Mucosa of rectum (tissue), 2 donors: ENCODE results near the gene ABHD16A.

Experiments used
- H3K27ac ChIP-seq, 2 donors: one replicate each; pipeline ENCODE4 v1.7.0; 2013; ENCODE audit warnings: inconsistent platforms in 2 of 2, low read depth in 2 of 2, low read length in 2 of 2
- H3K27me3 ChIP-seq, 2 donors: one replicate each; pipeline ENCODE4 v1.7.0; 2013; ENCODE audit warnings: low read length in 2 of 2; ENCODE audit not compliant: control insufficient read depth in 2 of 2, insufficient read depth in 2 of 2
- H3K36me3 ChIP-seq, 2 donors: one replicate each; pipeline ENCODE4 v1.7.0; 2013; ENCODE audit warnings: low read length in 2 of 2; ENCODE audit not compliant: control insufficient read depth in 2 of 2, insufficient read depth in 2 of 2
- H3K4me1 ChIP-seq, 2 donors: one replicate each; pipeline ENCODE4 v1.7.0; 2013; ENCODE audit warnings: low read length in 2 of 2, mild to moderate bottlenecking in 1 of 2; ENCODE audit not compliant: control insufficient read depth in 2 of 2, insufficient read depth in 2 of 2
- H3K4me3 ChIP-seq, 2 donors: one replicate each; pipeline ENCODE4 v1.7.0; 2013; ENCODE audit warnings: low read length in 2 of 2
- H3K9ac ChIP-seq, 2 donors: one replicate each; pipeline ENCODE4 v1.7.0; 2013; ENCODE audit warnings: low read length in 2 of 2, low read depth in 1 of 2, mild to moderate bottlenecking in 1 of 2
- H3K9me3 ChIP-seq, 2 donors: one replicate each; pipeline ENCODE4 v1.7.0; 2013; ENCODE audit warnings: low read length in 2 of 2; ENCODE audit not compliant: control insufficient read depth in 2 of 2
- donor health status: healthy.
- donor health status: Normal muscosa, but diverticular disease.

ABHD16A gene

GRCh38 chr6:31702819-31703716 is at the start of gene ABHD16A:
TSS of gene ABHD16A (minus strand) at chr6:31703324. CDS start at chr6:31703281, 43 bp downstream.
- Histone ChIP-seq H3K9ac (peak within 1 kb of the TSS; percentile 100), H3K9me3 (no peaks in the 10 kb centered on the region), H3K27me3 (no peaks in the 10 kb centered on the region), H3K36me3 (peaks cover 7 to 15% of the 10 kb centered on the region in 2 donors), H3K4me3 (peak within 1 kb of the TSS; percentile 91 to 96), H3K27ac (peak within 1 kb of the TSS; percentile 99), H3K4me1 (peaks cover 17 to 24% of the 10 kb centered on the region in 2 donors)

GRCh38 chr6:31752739-31753319 is 49.7 kb upstream of the ABHD16A start:
- Histone ChIP-seq H3K9ac (no peak overlapping the region), H3K36me3 (no peaks in the 10 kb centered on the region), H3K27me3 (no peaks in the 10 kb centered on the region), H3K27ac (no peak overlapping the region), H3K4me1 (no peaks in the 10 kb centered on the region), H3K9me3 (no peaks in the 10 kb centered on the region), H3K4me3 (no peak overlapping the region)

GRCh38 chr6:31750411-31751022 is 47.4 kb upstream of the ABHD16A start:
- Histone ChIP-seq H3K4me1 (no peaks in the 10 kb centered on the region), H3K9me3 (no peaks in the 10 kb centered on the region), H3K9ac (no peak overlapping the region), H3K27me3 (no peaks in the 10 kb centered on the region), H3K27ac (no peak overlapping the region), H3K36me3 (peaks cover 0 to 6% of the 10 kb centered on the region in 2 donors), H3K4me3 (no peak overlapping the region)

GRCh38 chr6:31749301-31750036 is 46.3 kb upstream of the ABHD16A start:
- no peak overlapping the region for H3K9ac ChIP-seq
- H3K4me3 ChIP-seq, result no peak overlapping the region
- H3K9me3 ChIP-seq, result no peaks in the 10 kb centered on the region
- H3K27me3 ChIP-seq, result no peaks in the 10 kb centered on the region
- peaks cover 0 to 6% of the 10 kb centered on the region in 2 donors for H3K36me3 ChIP-seq
- H3K27ac ChIP-seq, result no peak overlapping the region
- no peaks in the 10 kb centered on the region for H3K4me1 ChIP-seq

- Histone ChIP-seq H3K36me3 (peaks cover 0 to 24% of the 10 kb centered on the region in 2 donors), H3K4me3 (no peak overlapping the region), H3K4me1 (peaks cover 5% of the 10 kb centered on the region in 2 donors), H3K27ac (no peak overlapping the region), H3K9me3 (no peaks in the 10 kb centered on the region), H3K27me3 (no peaks in the 10 kb centered on the region), H3K9ac (no peak overlapping the region)
Observed at GRCh38 chr6:31744422-31744821, 41.3 kb upstream of the ABHD16A start.

- H3K27me3 ChIP-seq, result no peaks in the 10 kb centered on the region
- H3K27ac ChIP-seq, result no peak overlapping the region
- H3K4me1 ChIP-seq, result peaks cover 19 to 20% of the 10 kb centered on the region in 2 donors
- H3K9me3 ChIP-seq, result no peaks in the 10 kb centered on the region
- H3K36me3 ChIP-seq, result peaks cover 0 to 24% of the 10 kb centered on the region in 2 donors
- no peak overlapping the region for H3K4me3 ChIP-seq
- no peak overlapping the region for H3K9ac ChIP-seq
Observed at GRCh38 chr6:31742894-31743293, 39.8 kb upstream of the ABHD16A start.

GRCh38 chr6:31741815-31742214 is 38.7 kb upstream of the ABHD16A start:
- Histone ChIP-seq H3K9ac (no peak overlapping the region), H3K27ac (no peak overlapping the region), H3K4me3 (no peak overlapping the region), H3K36me3 (peaks cover 0 to 18% of the 10 kb centered on the region in 2 donors), H3K4me1 (peaks cover 28 to 29% of the 10 kb centered on the region in 2 donors), H3K27me3 (no peaks in the 10 kb centered on the region), H3K9me3 (no peaks in the 10 kb centered on the region)

- Histone ChIP-seq H3K9ac (peak overlapping the region; percentile 85 to 89), H3K36me3 (peaks cover 0 to 18% of the 10 kb centered on the region in 2 donors), H3K4me1 (peaks cover 30 to 33% of the 10 kb centered on the region in 2 donors), H3K9me3 (no peaks in the 10 kb centered on the region), H3K27me3 (no peaks in the 10 kb centered on the region), H3K4me3 (peak overlapping the region; percentile 81 to 87), H3K27ac (peak overlapping the region; percentile 90 to 97)
Observed at GRCh38 chr6:31740397-31741223, 37.5 kb upstream of the ABHD16A start.
